Cardiac fibroblast (primary cell): Measurements from ENCODE around the gene TRAF7.

Experiments used
- DNase-seq, 2 donors: peaks; one replicate each; pipeline versions ENCODE4 v3.0.0 to v3.0.0-alpha.2; 2010; ENCODE audit warnings: low read depth in 2 of 2
- H3K4me3 ChIP-seq, 2 donors: replicated peaks in 1 of 2; 1 replicate in 1 of 2; 2 replicates in 1 of 2; pipeline ENCODE4 v1.5.1; 2011; ENCODE audit warnings: low read depth in 2 of 2, low read length in 2 of 2, mild to moderate bottlenecking in 2 of 2, moderate library complexity in 1 of 2
- TF ChIP-seq, protein P1 (sequence below): IDR thresholded peaks from one replicate; pipeline ENCODE4 v1.5.1; 2011; ENCODE audit warnings: low read depth, mild to moderate bottlenecking, low read length, inconsistent platforms

TRAF7 gene

DNA sequence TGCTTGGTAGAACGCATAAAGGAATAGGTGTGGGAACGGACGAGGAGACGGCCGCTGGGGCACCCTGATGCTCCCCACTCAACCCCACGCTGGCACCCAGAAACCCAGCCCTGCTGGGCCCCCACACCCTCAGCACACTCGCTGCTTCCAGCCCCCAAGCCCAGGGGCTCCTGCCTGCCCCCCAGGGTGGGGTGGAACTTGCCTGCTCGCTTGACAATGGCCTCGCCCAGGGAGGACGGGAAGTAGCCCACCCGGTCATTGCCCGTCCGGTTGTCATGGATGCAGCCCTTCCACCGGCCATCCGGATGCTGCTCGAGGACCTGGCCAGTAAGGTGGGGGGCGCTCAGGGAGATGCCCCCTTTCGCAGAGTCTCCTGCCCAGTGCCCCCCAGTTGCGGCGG, 30.9 kb downstream of the TRAF7 start:
- no peak for DNase-seq
- TF ChIP-seq, protein P1, sequence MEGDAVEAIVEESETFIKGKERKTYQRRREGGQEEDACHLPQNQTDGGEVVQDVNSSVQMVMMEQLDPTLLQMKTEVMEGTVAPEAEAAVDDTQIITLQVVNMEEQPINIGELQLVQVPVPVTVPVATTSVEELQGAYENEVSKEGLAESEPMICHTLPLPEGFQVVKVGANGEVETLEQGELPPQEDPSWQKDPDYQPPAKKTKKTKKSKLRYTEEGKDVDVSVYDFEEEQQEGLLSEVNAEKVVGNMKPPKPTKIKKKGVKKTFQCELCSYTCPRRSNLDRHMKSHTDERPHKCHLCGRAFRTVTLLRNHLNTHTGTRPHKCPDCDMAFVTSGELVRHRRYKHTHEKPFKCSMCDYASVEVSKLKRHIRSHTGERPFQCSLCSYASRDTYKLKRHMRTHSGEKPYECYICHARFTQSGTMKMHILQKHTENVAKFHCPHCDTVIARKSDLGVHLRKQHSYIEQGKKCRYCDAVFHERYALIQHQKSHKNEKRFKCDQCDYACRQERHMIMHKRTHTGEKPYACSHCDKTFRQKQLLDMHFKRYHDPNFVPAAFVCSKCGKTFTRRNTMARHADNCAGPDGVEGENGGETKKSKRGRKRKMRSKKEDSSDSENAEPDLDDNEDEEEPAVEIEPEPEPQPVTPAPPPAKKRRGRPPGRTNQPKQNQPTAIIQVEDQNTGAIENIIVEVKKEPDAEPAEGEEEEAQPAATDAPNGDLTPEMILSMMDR, result no peak
- no peak overlapping the region for H3K4me3 ChIP-seq

DNA sequence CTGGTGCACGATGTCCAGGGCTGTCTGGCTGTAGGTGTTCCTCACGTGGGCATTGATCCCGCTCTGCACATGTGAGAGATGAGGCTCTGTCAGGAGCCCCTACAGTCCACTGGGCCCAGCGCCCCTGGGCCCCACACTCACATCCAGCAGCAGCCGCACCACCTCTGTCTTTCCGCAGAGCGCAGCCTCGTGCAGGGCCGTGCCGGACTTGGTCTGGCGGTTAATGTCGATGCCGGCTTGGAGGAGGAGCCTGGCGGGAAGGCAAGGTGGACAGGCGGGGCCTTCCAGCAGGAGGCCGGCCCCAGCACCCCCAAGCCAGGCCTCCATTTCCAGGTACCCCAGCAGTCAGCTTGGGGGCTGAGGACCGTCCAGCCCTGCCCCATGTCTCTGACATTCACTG, 31.6 kb downstream of the TRAF7 start:
- DNase-seq, result no peak
- no peak overlapping the region for H3K4me3 ChIP-seq
- TF ChIP-seq, protein P1, result no peak

DNA sequence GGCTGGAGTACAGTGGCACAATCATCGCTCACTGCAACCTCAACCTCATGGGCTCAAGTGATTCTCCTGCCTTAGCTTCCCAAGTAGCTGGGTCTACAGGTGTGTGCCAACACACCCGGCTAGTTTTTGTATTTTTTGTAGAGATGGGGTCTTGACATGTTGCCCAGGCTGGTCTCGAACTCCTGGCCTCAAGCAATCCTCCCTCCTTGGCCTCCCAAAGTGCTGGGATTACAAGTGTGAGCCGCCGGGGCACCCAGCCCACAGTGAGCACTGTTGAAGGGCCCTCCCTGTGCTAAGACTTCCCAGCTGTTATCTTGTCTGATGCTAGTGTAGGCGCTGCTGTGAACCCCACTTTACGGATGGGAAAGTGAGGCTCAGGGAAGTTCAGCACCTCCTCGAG, 32.8 kb downstream of the TRAF7 start:
- DNase-seq, result no peak
- TF ChIP-seq, protein P1, result no peak
- H3K4me3 ChIP-seq, result no peak overlapping the region

DNA sequence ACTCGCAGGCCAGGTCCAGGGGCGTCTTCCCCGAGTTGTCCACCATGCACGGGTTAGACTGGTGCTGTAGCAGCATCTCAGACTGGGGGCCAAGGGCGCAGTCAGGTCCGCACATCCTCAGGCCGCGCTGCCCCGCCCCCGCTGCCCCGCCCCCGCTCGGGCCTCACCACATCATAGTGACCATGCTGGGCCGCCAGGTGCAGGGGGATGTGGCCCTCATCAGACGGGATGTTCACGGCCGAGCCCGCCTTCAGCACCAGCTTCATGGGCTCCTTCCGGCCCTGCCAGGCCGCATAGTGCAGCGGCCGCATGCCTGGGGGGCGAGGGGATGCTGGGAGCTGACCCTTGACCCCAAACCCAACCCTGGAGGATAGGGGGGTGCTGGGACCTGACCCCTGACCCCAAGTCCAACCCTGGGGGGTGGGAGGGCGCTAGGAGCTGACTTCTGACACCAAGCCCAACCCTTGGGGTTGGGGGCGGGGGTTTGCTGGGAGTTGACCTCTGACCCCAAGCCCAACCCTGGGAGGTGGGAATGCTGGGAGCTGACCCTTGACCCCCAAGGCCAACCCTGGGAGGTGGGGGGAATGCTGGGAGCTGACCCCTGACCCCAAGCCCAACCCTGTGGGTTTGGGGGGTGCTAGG, 33.8 kb downstream of the TRAF7 start:
- H3K4me3 ChIP-seq, result no peak overlapping the region
- TF ChIP-seq, protein P1, result no peak
- no peak for DNase-seq

DNA sequence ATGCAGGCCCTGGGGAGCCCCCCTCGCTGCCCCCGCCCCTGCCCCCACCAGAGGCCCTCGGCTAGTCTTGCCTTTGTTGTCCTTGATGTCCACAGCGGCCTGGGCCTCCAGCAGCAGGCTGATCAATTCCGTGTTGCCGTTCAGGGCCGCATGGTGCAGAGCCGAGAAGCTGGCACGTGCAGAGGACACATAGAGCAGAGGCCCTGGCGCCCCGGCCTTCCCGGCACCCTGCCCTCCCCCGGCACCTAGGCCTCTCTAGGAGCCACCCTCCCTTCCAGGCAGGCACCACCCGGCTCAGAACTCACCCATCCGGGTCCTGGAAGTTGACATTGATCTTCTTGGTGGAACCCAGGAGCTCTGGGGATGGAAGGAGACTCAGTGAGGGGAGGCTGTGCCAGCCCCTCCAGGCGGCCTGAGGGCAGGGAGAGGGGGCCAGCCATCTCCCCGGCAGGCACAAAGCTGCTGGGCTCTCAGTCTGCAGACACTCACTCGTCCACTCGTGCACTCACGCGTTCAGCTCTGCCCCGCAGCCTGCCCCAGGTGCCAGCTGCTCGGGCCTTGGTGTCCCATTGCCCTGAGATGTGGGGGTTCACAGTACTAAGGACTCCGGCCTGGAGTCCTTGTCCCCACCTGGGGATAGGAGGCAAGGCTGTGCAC, 34.5 kb downstream of the TRAF7 start:
- TF ChIP-seq, protein P1, result no peak
- no peak for DNase-seq
- H3K4me3 ChIP-seq, result no peak overlapping the region

DNA sequence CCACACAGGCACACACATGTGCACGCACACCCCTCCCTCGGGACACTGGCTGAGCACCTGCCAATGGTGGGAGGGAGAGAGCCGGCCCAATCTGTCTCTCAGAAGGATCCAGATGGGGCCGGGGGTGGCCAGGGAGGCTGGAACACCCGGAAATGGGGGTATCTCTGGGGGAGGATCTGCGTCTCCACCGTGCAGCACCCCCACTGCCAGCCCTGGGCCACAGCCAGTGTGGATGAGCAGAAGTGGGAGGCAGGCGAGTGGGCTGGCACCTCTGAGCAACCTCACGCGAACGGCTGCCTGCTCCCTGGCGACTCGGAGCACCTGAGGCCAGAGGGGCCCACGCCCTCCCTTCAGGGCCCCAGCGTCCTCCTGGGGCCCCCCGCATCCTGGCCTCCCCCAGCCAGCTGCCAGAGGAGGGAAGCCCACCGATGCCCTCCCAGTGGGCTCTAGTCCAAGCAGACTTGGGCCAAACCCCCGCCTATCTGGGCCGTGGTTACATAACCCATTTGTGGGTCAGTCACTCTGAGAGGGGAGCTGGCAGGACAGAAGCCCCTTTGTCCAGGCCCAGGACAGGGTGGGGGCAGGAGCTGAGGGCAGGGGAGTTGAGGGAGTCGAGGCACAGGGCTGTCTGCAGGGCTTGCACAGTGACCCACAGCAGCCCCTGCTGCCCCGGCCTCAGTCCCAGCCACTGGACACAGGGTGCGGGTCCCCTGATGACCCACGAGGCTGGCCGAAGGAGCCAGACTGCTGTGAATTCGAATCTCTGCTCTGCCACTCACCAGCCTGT, 35.3 kb downstream of the TRAF7 start:
- DNase-seq, result no peak
- TF ChIP-seq, protein P1, result no peak
- no peak overlapping the region for H3K4me3 ChIP-seq
